OCI-LY1 (cell line): ENCODE measurements around the gene IKBIP.

Experiments used
- CTCF ChIP-seq: fragments of 200-600 bp; sonication (generic), shearing (Covaris generic); IDR thresholded peaks from 2 replicates; pipeline ENCODE4 v1.5.1; 2017; ENCODE audit warnings: mild to moderate bottlenecking, antibody characterized with exemption, low read length, moderate library complexity, mixed read lengths
- EZH2 ChIP-seq: fragments of 200-600 bp; sonication (generic), shearing (Covaris generic); IDR thresholded peaks from 2 replicates; pipeline ENCODE4 v1.8.0; 2017; ENCODE audit warnings: borderline replicate concordance, mixed run types, mild to moderate bottlenecking, antibody characterized with exemption, low read length, moderate library complexity, mixed read lengths

- TF ChIP-seq CTCF (no peak), EZH2 (no peak)
These were observed 25.6 kb downstream of the IKBIP start for GRCh38 chr12:98618952-98619351.
